Measurements from ENCODE around the gene SPEF1.

SPEF1 gene

DNA sequence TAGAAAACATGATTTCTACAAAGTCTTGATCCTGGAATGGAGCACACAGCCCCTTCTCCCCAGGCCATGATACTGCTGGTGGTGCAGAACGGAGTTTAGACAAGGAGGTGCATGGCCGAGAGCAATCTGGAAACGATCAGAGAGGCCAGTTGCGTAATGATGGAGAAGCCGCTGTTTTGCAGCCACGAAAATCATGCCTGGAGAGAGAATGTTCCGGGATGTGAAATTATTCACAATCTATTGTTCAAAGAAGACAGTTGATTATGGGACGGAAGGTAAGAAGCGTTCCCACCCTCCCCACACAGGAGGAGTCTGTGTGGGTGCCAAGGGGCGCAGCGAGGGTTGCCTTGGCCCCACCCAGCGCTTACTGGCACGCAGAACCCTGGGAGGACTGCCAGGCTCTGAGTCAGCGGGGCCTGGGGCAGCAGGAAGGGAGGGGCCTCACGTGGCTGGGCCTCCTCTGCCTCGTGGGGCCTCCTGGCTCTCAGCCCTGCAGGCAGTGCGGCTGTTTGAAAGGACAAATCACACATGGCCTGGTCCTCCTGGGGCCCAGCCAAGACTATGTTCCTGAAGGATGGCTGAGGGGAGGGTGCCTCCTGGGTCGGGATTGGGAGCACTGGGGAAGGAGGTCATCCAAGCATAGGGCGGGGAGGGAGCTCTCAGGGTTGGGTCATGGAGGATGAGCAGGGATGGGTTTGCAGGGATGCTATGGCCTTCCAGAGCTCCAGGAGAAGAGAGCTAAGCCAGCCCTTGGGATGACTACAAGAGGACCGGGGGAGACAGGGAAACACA lies 30.4 kb upstream of the SPEF1 start:
- Histone ChIP-seq H3K9me3 (ENCODE audit: control insufficient read depth, insufficient read depth, low read length) (no peaks in the 10 kb centered on the region), H3K79me2 (ENCODE audit: control insufficient read depth, low read length) (no peaks in the 10 kb centered on the region), H3K36me3 (ENCODE audit: control insufficient read depth, low read length) (no peaks in the 10 kb centered on the region), H3K27me3 (ENCODE audit: control insufficient read depth, low read length) (no peaks in the 10 kb centered on the region; the same call in 1 of the 2 replicates), H3K9me2 (replicated peaks; ENCODE audit: control insufficient read depth, low read length) (no peaks in the 10 kb centered on the region), H4K20me1 (ENCODE audit: control insufficient read depth, insufficient read depth, low read depth, low read length) (no peaks in the 10 kb centered on the region), H3K27ac (ENCODE audit: low read depth, low read length) (no peak overlapping the region), H3F3A (ENCODE audit: control insufficient read depth, insufficient read depth) (no peaks in the 10 kb centered on the region), H3K4me2 (ENCODE audit: low read length) (no peak overlapping the region), H3K4me1 (ENCODE audit: control insufficient read depth, low read length) (peaks cover 15% of the 10 kb centered on the region), H3K4me3 (ENCODE audit: low read length) (no peak overlapping the region)
- TF ChIP-seq EZH2phosphoT487 (IDR thresholded peaks at IDR 0.05; ENCODE audit: borderline replicate concordance, low read length) = no peak
- TF ChIP-seq, protein P1, sequence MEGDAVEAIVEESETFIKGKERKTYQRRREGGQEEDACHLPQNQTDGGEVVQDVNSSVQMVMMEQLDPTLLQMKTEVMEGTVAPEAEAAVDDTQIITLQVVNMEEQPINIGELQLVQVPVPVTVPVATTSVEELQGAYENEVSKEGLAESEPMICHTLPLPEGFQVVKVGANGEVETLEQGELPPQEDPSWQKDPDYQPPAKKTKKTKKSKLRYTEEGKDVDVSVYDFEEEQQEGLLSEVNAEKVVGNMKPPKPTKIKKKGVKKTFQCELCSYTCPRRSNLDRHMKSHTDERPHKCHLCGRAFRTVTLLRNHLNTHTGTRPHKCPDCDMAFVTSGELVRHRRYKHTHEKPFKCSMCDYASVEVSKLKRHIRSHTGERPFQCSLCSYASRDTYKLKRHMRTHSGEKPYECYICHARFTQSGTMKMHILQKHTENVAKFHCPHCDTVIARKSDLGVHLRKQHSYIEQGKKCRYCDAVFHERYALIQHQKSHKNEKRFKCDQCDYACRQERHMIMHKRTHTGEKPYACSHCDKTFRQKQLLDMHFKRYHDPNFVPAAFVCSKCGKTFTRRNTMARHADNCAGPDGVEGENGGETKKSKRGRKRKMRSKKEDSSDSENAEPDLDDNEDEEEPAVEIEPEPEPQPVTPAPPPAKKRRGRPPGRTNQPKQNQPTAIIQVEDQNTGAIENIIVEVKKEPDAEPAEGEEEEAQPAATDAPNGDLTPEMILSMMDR (IDR thresholded peaks at IDR 0.05; ENCODE audit: low read depth, low read length, poor library complexity, severe bottlenecking) = no peak

- Histone ChIP-seq H3K4me2 (ENCODE audit: low read length) (no peak overlapping the region), H3K27me3 (ENCODE audit: control insufficient read depth, low read length) (no peaks in the 10 kb centered on the region), H3F3A (ENCODE audit: control insufficient read depth, insufficient read depth) (no peaks in the 10 kb centered on the region), H3K27ac (ENCODE audit: low read depth, low read length) (no peak overlapping the region), H3K9me3 (ENCODE audit: control insufficient read depth, insufficient read depth, low read length) (no peaks in the 10 kb centered on the region), H3K4me3 (ENCODE audit: low read length) (no peak overlapping the region), H4K20me1 (ENCODE audit: control insufficient read depth, insufficient read depth, low read depth, low read length) (no peaks in the 10 kb centered on the region), H3K4me1 (ENCODE audit: control insufficient read depth, low read length) (peaks cover 15% of the 10 kb centered on the region), H3K9me2 (replicated peaks; ENCODE audit: control insufficient read depth, low read length) (no peaks in the 10 kb centered on the region), H3K36me3 (ENCODE audit: control insufficient read depth, low read length) (peaks cover 25% of the 10 kb centered on the region), H3K79me2 (ENCODE audit: control insufficient read depth, low read length) (no peaks in the 10 kb centered on the region)
- TF ChIP-seq, protein P1 (IDR thresholded peaks at IDR 0.05; ENCODE audit: low read depth, low read length, poor library complexity, severe bottlenecking) = no peak
- no peak for TF ChIP-seq EZH2phosphoT487 (IDR thresholded peaks at IDR 0.05; ENCODE audit: borderline replicate concordance, low read length)
Observed at GRCh38 chr20:3808544-3808943, 27.3 kb upstream of the SPEF1 start.

- H3K36me3 ChIP-seq (ENCODE audit: control insufficient read depth, low read length) = peaks cover 61% of the 10 kb centered on the region
- no peaks in the 10 kb centered on the region for H3F3A ChIP-seq (ENCODE audit: control insufficient read depth, insufficient read depth)
- H4K20me1 ChIP-seq (ENCODE audit: control insufficient read depth, insufficient read depth, low read depth, low read length) = no peaks in the 10 kb centered on the region
- H3K4me2 ChIP-seq (ENCODE audit: low read length) = no peak overlapping the region
- peaks cover 16% of the 10 kb centered on the region for H3K4me1 ChIP-seq (ENCODE audit: control insufficient read depth, low read length)
- no peaks in the 10 kb centered on the region for H3K27me3 ChIP-seq (ENCODE audit: control insufficient read depth, low read length)
- TF ChIP-seq, protein P1 (IDR thresholded peaks at IDR 0.05; ENCODE audit: low read depth, low read length, poor library complexity, severe bottlenecking) = no peak
- TF ChIP-seq EZH2phosphoT487 (IDR thresholded peaks at IDR 0.05; ENCODE audit: borderline replicate concordance, low read length) = no peak
- H3K9me3 ChIP-seq (ENCODE audit: control insufficient read depth, insufficient read depth, low read length) = no peaks in the 10 kb centered on the region
- no peak overlapping the region for H3K27ac ChIP-seq (ENCODE audit: low read depth, low read length)
- no peak overlapping the region for H3K4me3 ChIP-seq (ENCODE audit: low read length)
- H3K9me2 ChIP-seq (replicated peaks; ENCODE audit: control insufficient read depth, low read length) = no peaks in the 10 kb centered on the region
- no peaks in the 10 kb centered on the region; the same call in 1 of the 2 replicates for H3K79me2 ChIP-seq (ENCODE audit: control insufficient read depth, low read length)
Observed at GRCh38 chr20:3804781-3805180, 23.5 kb upstream of the SPEF1 start.

All from DOHH2 (cell line).